AG04449 (cell line): ENCODE data around the gene RHEB.

Experiments used
- CTCF ChIA-PET: fragments of 350-600 bp; formaldehyde crosslinking; extraction: SDS; loops from one replicate; lab custom pipeline; 2021; ENCODE audit warnings: antibody characterized with exemption; lab: Yijun Ruan, JAX
- POLR2A ChIA-PET: fragments of 400-600, 350-600 bp; formaldehyde crosslinking; extraction: SDS; loops from one replicate; lab custom pipeline; 2020; ENCODE audit warnings: antibody characterized with exemption, inconsistent platforms; lab: Yijun Ruan, JAX
- DNase-seq: peaks from one replicate; pipeline ENCODE4 v3.0.0-alpha.2; 2010; ENCODE audit warnings: low read depth, low spot score
- H3K4me3 ChIP-seq: 2 replicates; pipeline ENCODE4 v1.5.1; 2011; ENCODE audit warnings: low read depth, mild to moderate bottlenecking, control low read depth, low read length
- TF ChIP-seq, protein P1 (sequence below): IDR thresholded peaks from one replicate; pipeline ENCODE4 v1.5.1; 2011; ENCODE audit warnings: mild to moderate bottlenecking, moderate library complexity, low read length, control low read depth, inconsistent platforms; ENCODE audit not compliant: insufficient read depth; ENCODE audit errors: missing control alignments

The RHEB gene

GRCh38 chr7:151512353-151512752, 7.3 kb downstream of the RHEB start:
- ChIA-PET POLR2A (no interaction called here), CTCF (interaction anchor here (1.0 kb wide), 1 partner anchor 9 kb away, joined by 3 read pairs; no protein-coding TSS in a partner anchor)
- TF ChIP-seq, protein P1, sequence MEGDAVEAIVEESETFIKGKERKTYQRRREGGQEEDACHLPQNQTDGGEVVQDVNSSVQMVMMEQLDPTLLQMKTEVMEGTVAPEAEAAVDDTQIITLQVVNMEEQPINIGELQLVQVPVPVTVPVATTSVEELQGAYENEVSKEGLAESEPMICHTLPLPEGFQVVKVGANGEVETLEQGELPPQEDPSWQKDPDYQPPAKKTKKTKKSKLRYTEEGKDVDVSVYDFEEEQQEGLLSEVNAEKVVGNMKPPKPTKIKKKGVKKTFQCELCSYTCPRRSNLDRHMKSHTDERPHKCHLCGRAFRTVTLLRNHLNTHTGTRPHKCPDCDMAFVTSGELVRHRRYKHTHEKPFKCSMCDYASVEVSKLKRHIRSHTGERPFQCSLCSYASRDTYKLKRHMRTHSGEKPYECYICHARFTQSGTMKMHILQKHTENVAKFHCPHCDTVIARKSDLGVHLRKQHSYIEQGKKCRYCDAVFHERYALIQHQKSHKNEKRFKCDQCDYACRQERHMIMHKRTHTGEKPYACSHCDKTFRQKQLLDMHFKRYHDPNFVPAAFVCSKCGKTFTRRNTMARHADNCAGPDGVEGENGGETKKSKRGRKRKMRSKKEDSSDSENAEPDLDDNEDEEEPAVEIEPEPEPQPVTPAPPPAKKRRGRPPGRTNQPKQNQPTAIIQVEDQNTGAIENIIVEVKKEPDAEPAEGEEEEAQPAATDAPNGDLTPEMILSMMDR: no peak
- DNase-seq: no peak
- no peak overlapping the region for H3K4me3 ChIP-seq

DNA sequence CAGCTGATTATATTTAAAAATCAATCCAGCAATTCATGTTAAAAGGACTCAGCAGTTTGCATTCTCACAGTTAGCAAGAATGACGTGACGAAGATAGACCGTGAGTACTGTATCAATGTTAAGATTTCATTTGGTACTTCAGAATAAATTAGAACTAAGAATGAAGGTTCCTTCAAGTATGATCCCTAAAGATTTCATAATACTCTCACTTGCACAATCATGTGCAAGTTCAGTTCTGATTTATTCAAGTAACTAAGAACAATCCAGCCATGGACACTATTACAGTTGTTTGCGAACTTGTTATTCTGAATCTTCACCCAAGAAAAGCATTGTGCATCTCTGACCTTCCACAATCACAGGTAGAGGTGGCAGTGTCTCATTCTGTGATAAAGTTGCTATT, 7.7 kb downstream of the RHEB start:
- DNase-seq: no peak
- H3K4me3 ChIP-seq: no peak overlapping the region
- POLR2A ChIA-PET: no interaction called here
- TF ChIP-seq, protein P1: no peak
- CTCF ChIA-PET: no interaction called here

GRCh38 chr7:151511270-151511669, 8.4 kb downstream of the RHEB start:
- ChIA-PET POLR2A (no interaction called here), CTCF (no interaction called here)
- H3K4me3 ChIP-seq: no peak overlapping the region
- DNase-seq: no peak
- TF ChIP-seq, protein P1: no peak

- no peak overlapping the region for H3K4me3 ChIP-seq
- CTCF ChIA-PET: interaction anchor here (1.7 kb wide), 1 partner anchor 274 kb away, joined by 4 read pairs; no protein-coding TSS in a partner anchor
These were observed 9.9 kb downstream of the RHEB start for GRCh38 chr7:151509670-151510333.

GRCh38 chr7:151508991-151509390, 10.7 kb downstream of the RHEB start:
- ChIA-PET POLR2A (no interaction called here), CTCF (interaction anchor here (0.7 to 1.7 kb wide), 6 partner anchors 11 to 275 kb away, joined by 3 to 5 read pairs (median 4); no protein-coding TSS in a partner anchor)
- TF ChIP-seq, protein P1: no peak
- no peak overlapping the region for H3K4me3 ChIP-seq
- no peak for DNase-seq

More at GRCh38 chr7:151509670-151510333, 9.9 kb downstream of the RHEB start:
- DNase-seq: no peak
- POLR2A ChIA-PET: no interaction called here
- TF ChIP-seq, protein P1: no peak

DNA sequence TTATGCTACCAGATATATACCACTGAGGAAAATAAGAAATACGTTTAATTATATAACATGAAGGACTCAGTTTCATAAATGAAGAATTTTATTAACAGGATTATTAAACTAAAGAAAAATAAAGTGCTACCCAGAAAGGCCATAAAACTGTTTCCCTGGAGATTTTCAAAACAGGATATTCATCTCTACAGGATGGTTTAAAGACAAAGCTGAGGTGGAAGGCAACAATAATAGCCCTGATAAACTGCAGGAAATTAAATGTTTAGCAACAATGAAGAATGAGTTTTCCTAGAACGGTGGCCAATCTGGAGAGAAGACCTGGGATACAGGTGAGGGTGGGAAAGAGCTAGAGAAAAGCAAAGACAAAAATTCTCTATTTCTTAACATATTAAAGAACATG, 11.9 kb downstream of the RHEB start:
- no peak for DNase-seq
- TF ChIP-seq, protein P1: no peak
- POLR2A ChIA-PET: no interaction called here
- CTCF ChIA-PET: interaction anchor here (1.0 to 1.8 kb wide), 2 partner anchors 8 to 16 kb away, joined by 4 to 5 read pairs; no protein-coding TSS in a partner anchor
- no peak overlapping the region for H3K4me3 ChIP-seq
